HepG2 (cell line): ENCODE results near the gene RASD1. TPM values are rescaled to one million over a fixed set of nuclear protein-coding genes. Genes with fewer than 3 reads are reported as not detected.
A peak's percentile ranks its signal among the peaks of the same experiment; 100 is the strongest.

ENCODE experiments used
- BCL6 ChIP-seq: IDR thresholded peaks from 2 replicates; pipeline ENCODE4 v1.6.1; 2016; ENCODE audit warnings: missing genetic modification reagents, missing compliant biosample characterization
- CC2D1A ChIP-seq: sonication (generic); formaldehyde crosslinking; IDR thresholded peaks from 2 replicates; pipeline ENCODE4 v1.8.1; 2023; ENCODE audit warnings: mild to moderate bottlenecking, missing genetic modification reagents
- HES4 ChIP-seq: sonication (generic); formaldehyde crosslinking; IDR thresholded peaks from 2 replicates; pipeline ENCODE4 v1.9.0; 2021; ENCODE audit warnings: mild to moderate bottlenecking, missing genetic modification reagents, borderline replicate concordance
- KIAA2018 ChIP-seq: sonication (generic); formaldehyde crosslinking; IDR thresholded peaks from 2 replicates; pipeline ENCODE4 v1.5.0; 2020; ENCODE audit warnings: mild to moderate bottlenecking, missing genetic modification reagents, borderline replicate concordance
- MIXL1 ChIP-seq: IDR thresholded peaks from 2 replicates; pipeline ENCODE4 v1.6.1; 2016
- MTA1 ChIP-seq: sonication (generic); formaldehyde crosslinking; IDR thresholded peaks from 2 replicates; pipeline ENCODE4 v1.4.0; 2020; ENCODE audit warnings: missing genetic modification reagents, mild to moderate bottlenecking, borderline replicate concordance
- SMYD3 ChIP-seq: sonication (generic); formaldehyde crosslinking; IDR thresholded peaks from 2 replicates; pipeline ENCODE4 v1.8.1; 2023; ENCODE audit warnings: mild to moderate bottlenecking, missing genetic modification reagents
- SP1 ChIP-seq, 2 experiments: fragments of 450-650 bp in 1 of 2; sonication (generic) in 1 of 2; formaldehyde crosslinking in 1 of 2; IDR thresholded peaks; 2 replicates each; pipeline versions ENCODE4 v1.4.0 to v1.6.1; 2016 to 2020; ENCODE audit warnings: missing genetic modification reagents in 1 of 2
- ZBTB25 ChIP-seq: IDR thresholded peaks from 2 replicates; pipeline ENCODE4 v1.6.1; 2018; ENCODE audit warnings: missing genetic modification reagents
- ZFYVE20 ChIP-seq: sonication (generic); formaldehyde crosslinking; IDR thresholded peaks from 2 replicates; pipeline ENCODE4 v1.8.0; 2023; ENCODE audit warnings: low read depth, mild to moderate bottlenecking, moderate library complexity, missing genetic modification reagents, borderline replicate concordance
- ZNF138 ChIP-seq: sonication (generic); formaldehyde crosslinking; IDR thresholded peaks from 2 replicates; pipeline ENCODE4 v1.5.0; 2020; ENCODE audit warnings: mild to moderate bottlenecking, low read depth, missing genetic modification reagents
- ZNF446 ChIP-seq: sonication (generic); formaldehyde crosslinking; IDR thresholded peaks from 2 replicates; pipeline ENCODE4 v1.5.0; 2020; ENCODE audit warnings: mild to moderate bottlenecking, missing genetic modification reagents
- ZNF639 ChIP-seq: conservative IDR thresholded peaks from 2 replicates; pipeline ENCODE4 v1.6.1; 2018; ENCODE audit warnings: missing genetic modification reagents
- ZNF766 ChIP-seq: sonication (generic); formaldehyde crosslinking; IDR thresholded peaks from 2 replicates; pipeline ENCODE4 v1.5.0; 2020; ENCODE audit warnings: missing genetic modification reagents, borderline replicate concordance
- ZNF780A ChIP-seq: sonication (generic); formaldehyde crosslinking; IDR thresholded peaks from 2 replicates; pipeline ENCODE4 v1.8.0; 2022; ENCODE audit warnings: mild to moderate bottlenecking, missing genetic modification reagents, moderate library complexity
- ZSCAN29 ChIP-seq: sonication (generic); formaldehyde crosslinking; conservative IDR thresholded peaks from 2 replicates; pipeline ENCODE4 v1.4.0; 2020; ENCODE audit warnings: mild to moderate bottlenecking, missing genetic modification reagents
- polyA plus RNA-seq, 8 experiments: library from polyadenylated mRNA; depleted of rRNA in 3 of 8; stranded (reverse) in 7 of 8; unstranded in 1 of 8; fragments of >200 nt; fragmentation: Illumina TruSeq in 4 of 8; extraction: Trizol in 4 of 8; gene quantifications; 2 replicates each; pipeline versions ENCODE4 v1.2.1 to v1.2.3, GENCODE V29; 2011 to 2016; ENCODE audit warnings: low read depth in 4 of 8, missing spikeins in 1 of 8, mixed read lengths in 1 of 8; ENCODE audit not compliant: insufficient read depth in 1 of 8
- total RNA-seq, 5 experiments: library from RNA; depleted of rRNA; stranded (reverse); fragments of >200 nt; fragmentation: Illumina TruSeq; extraction: Trizol; gene quantifications; 2 replicates each; pipeline ENCODE4 v1.2.3, GENCODE V29; 2016; ENCODE audit warnings: low read depth in 1 of 5
- TF ChIP-seq, protein P1 (sequence below): sonication (generic); formaldehyde crosslinking; IDR thresholded peaks from 2 replicates; pipeline ENCODE4 v1.8.0; 2022; ENCODE audit warnings: missing genetic modification reagents, mild to moderate bottlenecking, inconsistent platforms, borderline replicate concordance

RASD1 gene
- total and polyA plus RNA-seq, 2 of the 13 experiments (the other 11 are each of a cell fraction or from before 2014, with no cell fraction given), result 1.6 to 4.2 TPM

DNA sequence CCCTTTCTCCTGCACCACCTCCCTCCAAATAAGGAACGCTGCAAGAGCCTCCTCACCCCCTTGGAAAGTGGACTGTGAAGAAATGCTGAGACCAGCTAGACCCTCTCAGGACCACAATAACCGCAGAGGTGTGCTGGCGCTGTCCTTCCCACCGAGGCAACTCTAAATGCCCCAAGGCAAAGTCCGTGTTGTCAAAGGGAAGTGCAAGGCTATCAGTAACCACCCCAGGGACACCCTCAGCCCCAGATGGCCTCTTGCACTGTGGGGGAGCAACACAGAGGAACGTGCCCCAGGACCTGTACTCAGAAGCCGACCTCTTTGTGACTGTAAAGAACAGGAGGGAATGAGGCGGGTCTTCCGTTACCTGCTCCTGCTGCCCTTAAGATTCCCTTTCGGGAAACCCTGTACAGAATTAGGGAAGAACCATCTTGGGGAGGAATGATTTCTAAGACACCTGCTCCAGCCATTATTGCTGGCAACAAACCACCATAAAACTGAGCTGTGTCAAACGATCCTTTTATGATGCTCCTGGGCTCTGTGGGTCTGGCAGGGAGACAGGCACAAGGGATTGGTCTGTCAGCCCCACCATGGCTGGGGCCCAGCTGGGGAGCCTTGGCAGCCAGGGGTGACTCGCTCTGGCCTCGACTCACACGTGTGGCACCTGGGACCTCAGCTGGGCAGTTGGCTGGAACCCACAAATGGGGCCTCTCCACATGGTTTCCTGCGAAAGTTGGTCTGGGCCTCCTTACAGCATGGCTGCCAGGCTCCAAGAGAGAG, 34.0 kb downstream of the RASD1 start (continued):
- no peak for TF ChIP-seq ZNF639
- TF ChIP-seq ZFYVE20 (CRISPR knock-in tag), result no peak
- TF ChIP-seq, protein P1, sequence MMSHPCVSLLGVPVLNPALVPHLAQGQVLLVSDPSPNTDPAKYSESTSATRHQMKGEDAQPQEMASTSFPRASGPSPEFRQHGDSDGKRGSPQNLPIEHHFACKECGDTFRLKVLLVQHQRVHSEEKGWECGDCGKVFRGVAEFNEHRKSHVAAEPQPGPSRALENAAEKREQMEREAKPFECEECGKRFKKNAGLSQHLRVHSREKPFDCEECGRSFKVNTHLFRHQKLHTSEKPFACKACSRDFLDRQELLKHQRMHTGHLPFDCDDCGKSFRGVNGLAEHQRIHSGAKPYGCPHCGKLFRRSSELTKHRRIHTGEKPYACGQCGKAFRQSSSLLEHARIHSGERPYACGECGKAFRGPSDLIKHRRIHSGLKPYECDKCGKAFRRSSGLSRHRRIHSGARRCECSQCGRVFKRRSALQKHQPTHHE, result no peak
- TF ChIP-seq ZNF780A (CRISPR knock-in tag), result no peak
- peak; percentile 43; the same call in 1 of the 2 replicates for TF ChIP-seq MIXL1 (CRISPR knock-in tag)
- peak; percentile 82; the same call in 1 of the 2 replicates for TF ChIP-seq MTA1 (CRISPR knock-in tag)
- TF ChIP-seq SMYD3 (CRISPR knock-in tag), result no peak
- TF ChIP-seq SP1 (IDR thresholded peaks at IDR 0.05), result no peak
- no peak for TF ChIP-seq SP1 (CRISPR knock-in tag; IDR thresholded peaks at IDR 0.05)
- peak; percentile 64 for TF ChIP-seq BCL6 (CRISPR knock-in tag)
- TF ChIP-seq ZSCAN29 (CRISPR knock-in tag), result no peak
- no peak for TF ChIP-seq ZNF766 (CRISPR knock-in tag)
- TF ChIP-seq KIAA2018 (CRISPR knock-in tag), result no peak
- peak; percentile 51; the same call in 1 of the 2 replicates for TF ChIP-seq HES4 (CRISPR knock-in tag)
- TF ChIP-seq ZNF138 (CRISPR knock-in tag), result no peak
- no peak for TF ChIP-seq CC2D1A (CRISPR knock-in tag)
- no peak for TF ChIP-seq ZBTB25 (CRISPR knock-in tag)
- no peak for TF ChIP-seq ZNF446 (CRISPR knock-in tag)
